Right hindlimb (tissue), 1 donor: Measurements from ENCODE around the gene CALML3.

ENCODE experiments used
- DNase-seq: peaks from one replicate; pipeline ENCODE4 v3.0.0-alpha.2; 2018

The CALML3 gene

DNA sequence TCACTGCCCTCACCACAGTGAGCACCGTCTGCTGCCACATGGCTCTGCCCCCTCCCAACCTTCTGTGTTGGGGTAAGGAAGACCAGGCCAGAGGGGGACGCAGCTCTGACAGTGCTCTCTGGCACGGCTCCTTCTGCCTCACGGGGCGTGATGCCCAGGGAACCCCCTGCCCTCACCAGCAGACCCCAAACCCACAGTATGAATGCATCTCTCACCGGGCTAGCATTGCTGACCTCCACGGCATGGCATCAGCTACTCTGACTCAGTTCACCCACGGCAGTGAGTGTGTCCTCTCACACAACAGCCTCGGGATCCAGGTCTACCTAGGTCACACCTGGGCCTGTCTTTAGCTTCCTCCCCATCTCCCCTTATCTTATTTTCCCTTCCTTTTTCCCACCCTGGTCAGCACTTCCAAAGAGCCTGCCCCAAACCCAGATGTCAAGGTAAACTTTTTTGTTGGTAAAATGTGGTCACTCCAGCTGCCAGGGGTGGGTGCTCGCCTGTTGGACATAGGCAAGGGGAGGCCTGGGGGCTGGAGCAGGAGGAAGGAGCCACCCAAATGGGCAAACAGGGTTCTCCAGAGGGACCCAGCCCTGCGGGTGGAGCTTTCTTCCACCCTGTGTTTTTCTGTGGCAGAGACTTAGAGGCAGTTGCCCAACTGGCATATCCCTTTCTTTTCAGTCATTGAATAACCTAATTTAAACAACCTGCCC lies 4.4 kb downstream of the CALML3 start:
- no peak for DNase-seq

DNA sequence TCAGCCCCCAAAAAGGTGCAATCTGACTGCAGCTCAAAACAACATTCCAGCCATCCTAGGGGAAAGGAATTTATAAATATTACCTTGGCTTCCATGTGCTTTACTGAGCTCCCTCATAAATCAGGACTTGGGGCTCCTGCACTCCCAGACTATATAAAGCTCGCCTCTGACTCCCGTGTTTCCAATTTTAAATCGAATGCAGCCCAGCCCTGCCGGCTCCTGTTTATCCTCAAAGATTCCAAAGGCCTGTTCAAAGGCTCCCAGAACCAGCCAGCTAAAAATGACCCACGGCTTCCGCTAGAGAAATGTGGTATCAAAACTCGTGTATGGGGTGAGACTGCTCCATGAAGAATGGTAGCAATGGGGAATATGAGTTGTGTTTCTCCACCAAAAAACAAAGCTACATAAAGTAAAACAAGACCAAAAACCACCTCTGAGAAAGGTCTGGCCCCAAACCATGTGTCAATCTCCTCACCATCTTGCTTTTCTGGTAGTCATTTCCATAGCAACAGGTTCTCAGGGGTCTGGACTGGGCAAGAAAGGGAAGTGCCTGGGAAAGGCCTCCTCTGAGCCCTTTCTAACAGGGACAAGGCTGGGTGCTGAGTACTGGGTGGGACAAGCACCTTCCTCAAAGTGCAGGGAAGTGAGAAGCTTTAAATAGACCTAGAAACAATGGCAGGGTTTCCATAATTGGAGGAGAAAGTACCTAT lies 5.1 kb downstream of the CALML3 start:
- no peak for DNase-seq

DNA sequence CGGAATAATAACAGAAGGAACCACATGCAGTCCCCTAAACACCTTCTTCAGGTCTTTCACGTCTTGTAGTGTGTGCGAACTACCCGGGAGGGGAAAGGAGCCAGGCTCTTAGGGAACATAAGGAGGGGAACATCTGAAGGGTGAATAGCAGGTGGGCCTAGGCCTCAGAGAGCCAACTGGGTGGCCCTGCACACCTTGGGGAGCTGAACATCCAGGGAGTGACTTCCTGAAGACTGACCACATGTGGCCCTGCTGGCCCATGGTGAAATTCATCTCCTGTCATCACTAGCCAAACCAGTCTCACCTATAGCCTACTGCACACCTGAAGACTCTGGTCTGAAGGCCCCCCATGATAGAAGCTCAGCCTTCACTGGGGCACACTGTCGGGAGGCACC lies 5.6 kb downstream of the CALML3 start:
- no peak for DNase-seq

DNA sequence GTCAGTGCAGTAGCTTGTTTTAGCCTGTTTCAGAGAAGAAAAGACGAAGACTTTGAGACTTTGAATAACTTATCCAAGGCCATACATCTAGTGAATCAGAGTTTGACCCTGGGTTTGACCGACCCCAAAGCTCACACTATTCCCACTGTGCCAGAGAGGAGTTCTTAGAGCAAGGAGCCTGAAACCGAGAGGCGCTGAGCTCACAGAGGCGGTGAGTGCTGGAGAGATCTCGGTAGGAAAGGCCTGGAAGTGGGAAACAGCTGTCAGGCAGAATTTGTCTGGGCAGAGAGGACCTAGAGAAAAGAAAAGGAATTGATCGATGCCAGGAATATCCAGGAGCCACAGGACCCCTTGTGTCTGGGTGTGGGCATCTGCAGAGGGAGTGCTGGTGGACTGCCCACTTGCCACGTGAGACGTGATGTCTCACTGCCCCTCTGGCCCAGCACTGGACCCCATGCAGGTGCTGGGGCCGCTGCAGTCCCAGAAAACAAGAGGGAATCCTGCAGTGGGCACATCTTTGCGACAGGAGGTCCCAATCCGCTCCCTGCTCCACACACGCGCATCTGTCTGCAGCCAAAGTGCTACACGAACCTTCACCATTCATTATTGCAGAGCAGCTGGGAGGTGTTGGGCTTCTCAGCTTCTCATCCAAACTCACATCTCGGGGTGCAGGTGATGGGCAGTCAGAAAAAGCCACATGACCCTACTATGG lies 6.2 kb downstream of the CALML3 start:
- DNase-seq = no peak

DNA sequence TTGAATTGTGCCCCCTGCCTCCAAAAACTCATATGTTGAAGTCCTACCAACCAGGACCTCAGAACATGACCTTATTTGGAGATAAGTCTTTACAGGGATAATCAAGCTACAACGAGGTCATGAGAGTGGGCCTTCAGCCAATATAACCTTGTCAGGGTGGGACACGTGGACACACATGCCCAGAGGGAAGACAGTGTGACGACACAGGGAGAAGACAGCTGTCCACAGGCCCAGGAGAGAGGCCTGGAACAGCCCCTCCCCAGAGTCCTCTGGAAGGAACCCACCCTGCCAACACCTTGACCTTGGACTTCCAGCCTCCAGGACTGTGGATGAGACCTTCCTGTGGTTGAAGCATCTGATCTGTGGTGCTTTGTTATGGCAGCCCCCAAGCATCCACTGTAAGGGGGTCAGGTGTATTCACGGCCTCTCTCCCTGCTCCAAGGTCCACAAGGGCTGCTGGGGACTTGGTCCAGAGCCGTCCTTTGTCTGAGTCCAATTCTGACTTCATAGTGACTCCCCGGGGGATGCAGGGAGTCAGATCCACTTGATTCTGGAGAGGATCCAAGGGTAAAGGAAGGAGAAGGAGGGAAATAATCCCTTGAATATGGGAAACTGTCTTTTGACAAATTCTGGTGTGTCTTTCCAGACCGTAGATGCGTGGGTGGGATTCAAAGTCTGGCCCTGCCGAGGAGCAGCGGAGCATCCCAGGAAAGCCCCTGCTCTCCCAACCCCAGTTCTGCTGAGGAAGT lies 7.0 kb downstream of the CALML3 start:
- DNase-seq = no peak

DNA sequence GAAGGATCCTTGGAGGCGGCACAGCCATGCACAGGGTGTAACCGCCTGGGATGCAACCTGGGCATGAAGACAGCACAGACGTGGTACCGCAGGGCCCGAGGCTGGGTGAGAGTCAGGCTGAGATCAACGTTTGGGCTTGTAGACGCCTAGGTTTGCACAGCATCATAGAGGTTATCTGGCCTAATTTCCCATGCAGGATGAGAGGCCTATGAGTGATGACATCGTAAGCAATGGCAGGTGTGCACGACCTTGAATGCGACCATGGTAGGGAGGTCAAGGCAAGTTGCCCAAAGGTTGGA lies 7.5 kb downstream of the CALML3 start:
- DNase-seq = no peak

GRCh38 chr10:5532618-5533097 lies 7.9 kb downstream of the CALML3 start:
- DNase-seq = no peak

GRCh38 chr10:5533098-5533731 lies 8.5 kb downstream of the CALML3 start:
- DNase-seq = no peak

- no peak for DNase-seq
These were observed 9.5 kb downstream of the CALML3 start for GRCh38 chr10:5534051-5534821.

GRCh38 chr10:5534880-5535856 lies 10.4 kb downstream of the CALML3 start:
- DNase-seq = no peak

- DNase-seq = no peak
These were observed 11.8 kb downstream of the CALML3 start for GRCh38 chr10:5536486-5537081.

GRCh38 chr10:5537684-5538083 lies 12.9 kb downstream of the CALML3 start:
- DNase-seq = no peak

- no peak for DNase-seq
These were observed 13.7 kb downstream of the CALML3 start for GRCh38 chr10:5538446-5538845.

DNA sequence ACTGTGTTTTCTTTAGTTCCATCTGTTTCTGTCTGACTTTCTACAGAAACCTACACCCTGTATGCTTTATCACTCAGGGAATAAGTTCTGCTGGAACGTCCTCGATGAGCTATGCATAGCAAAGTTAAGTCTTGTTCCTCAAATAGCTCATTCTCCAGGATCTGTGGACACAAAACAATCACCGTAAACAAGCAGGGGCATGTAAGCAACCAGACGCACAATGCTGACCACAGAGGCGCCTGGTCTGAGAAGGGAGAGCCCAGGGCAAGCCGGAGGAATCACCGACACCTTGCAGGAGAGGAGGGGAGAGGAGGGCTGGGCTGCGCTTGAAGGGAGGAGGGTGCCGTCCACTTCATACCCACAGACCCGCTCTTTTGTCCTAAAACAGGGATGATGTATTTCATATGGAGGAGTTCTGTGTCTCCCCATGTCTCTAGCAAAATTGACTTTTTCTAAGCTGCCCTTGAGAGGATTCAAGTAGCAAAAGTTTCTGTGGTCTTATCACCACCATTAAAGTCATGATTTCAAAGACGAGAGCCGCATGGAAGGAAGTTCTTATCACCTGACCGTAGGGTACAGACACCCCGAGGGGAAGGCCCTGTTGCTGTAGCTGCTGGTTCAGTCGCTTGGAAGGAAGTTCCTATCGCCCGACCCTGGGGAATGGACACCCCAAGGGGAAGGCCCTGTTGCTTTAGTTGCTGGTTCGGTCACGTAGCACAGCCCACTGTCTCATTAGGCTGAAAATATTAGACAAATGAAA lies 14.3 kb downstream of the CALML3 start:
- DNase-seq = no peak

DNA sequence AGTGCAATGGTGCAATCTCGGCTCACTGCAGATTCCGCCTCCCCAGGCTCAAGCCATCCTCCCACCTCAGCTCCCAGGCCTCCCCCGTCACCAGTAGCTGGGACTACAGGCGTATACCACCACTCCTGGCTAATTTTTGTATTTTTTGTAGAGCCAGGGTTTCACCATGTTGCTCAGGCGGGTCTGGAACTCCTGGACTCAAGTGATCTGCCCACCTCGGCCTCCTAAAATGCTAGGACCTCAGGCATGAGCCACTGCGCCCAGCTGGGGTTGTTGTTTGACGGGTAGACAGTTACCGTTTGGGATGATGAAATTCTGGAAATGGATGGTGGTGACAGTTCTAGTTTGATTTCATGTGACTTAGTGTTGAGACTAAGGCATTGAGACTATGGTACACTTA lies 15.3 kb downstream of the CALML3 start:
- no peak for DNase-seq

DNA sequence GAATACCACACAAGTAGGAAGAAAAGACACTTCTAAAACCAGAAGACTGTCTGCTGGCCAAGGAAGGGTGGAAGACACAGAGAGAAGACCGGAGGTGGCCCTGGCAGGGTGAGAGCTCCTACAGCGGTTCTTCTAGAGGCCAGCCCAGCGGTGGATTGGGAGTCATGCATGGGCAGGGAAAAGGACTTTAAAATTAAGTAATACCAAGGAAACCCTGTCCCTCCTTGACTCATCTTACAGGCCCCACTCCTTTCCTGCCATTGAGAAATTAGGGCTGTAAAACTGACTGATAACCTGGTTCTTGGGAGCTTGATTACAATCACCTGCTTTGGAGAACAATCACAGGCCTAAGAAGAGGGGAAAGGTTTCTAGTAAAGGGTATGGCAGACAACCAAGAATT lies 16.1 kb downstream of the CALML3 start:
- DNase-seq = no peak

- DNase-seq = no peak
These were observed 17.3 kb downstream of the CALML3 start for GRCh38 chr10:5542100-5542499.

DNA sequence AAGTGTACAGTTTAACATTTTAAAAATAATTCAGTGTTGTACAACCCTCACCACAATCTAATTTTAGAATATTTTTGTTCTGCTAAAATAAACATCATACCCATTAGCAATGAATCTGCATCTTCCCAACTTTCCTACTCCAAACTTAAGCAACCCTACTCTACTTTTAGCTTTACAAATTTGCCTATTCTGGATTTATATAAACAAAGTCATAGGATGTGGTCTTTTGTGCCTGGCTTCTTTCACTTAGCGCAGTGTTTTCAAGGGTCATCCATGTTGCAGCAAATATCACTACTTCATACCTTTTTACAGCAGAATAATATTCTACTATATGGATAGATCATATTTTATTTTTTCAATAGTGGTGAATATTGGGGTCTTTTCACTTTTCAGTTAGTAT lies 18.9 kb downstream of the CALML3 start:
- DNase-seq = no peak

GRCh38 chr10:5544216-5544805 lies 19.6 kb downstream of the CALML3 start:
- DNase-seq = no peak
